Activated CD8-positive, alpha-beta memory T cell treated with anti-CD3 and anti-CD28 coated beads, Interleukin-2, amount 50 U/mL, for 48 hours (primary cell): ENCODE results near the gene NUDT3.
A peak's percentile ranks its signal among the peaks of the same experiment; 100 is the strongest.

Experiments used
- DNase-seq: peaks from one replicate; pipeline ENCODE4 v3.0.0-alpha.2; 2020

NUDT3 gene

DNA sequence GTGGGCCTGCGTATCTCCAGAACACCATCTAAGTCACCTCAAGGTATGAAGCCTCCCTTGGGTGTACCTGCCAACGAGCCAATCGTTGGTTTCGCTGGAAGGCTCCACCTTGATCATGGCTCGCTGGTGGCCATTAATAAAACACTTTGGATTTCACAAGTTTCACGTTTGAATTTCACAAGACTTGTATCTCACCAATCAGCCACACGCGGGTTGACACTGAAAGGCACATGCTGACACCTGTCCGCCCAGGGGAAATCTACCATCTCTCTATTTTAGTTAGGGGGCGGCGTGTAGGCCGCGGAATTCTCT lies 156.4 kb downstream of the NUDT3 start:
- DNase-seq: no peak

DNA sequence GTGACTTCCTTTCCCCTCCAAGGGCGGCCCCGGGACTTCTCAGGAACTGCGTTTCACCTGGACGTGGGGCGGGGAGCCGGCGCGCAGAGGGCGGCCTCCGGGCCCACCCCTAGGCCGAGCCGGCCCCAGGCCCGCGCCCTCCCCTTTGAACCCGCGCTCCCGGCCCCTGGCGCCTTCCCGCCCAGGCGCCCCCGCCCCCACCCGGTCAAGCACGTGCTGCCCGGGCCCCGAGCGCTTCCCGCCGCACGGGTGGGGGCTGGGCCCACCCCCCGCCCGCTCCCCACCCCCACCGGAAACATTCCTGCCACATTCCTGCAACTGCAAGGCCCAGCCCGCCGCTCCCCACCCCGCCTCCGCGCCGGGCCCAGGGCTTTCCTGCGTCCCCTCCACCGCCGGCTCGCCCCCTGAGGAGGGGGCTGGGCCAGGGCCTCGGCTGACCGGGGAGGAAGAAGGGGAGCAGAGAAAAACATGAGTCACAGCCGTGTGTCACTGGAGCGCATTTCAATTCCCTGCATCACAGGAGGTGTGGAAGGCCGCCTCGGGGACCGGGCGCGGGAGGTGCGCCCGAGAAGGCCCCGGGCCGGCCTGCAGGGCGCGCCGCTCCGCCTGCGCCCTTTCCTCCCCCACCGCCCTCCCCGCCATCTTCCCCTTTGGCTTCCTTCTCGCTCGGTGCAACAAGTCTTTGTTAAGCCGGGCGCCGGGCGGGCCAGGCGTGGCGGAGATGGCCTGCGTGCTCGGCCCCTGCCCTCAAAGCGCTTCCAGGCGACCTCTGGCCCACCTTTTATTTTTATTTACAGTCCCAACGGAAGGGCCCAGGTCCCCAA lies 156.9 kb downstream of the NUDT3 start:
- DNase-seq: peak; percentile 82

DNA sequence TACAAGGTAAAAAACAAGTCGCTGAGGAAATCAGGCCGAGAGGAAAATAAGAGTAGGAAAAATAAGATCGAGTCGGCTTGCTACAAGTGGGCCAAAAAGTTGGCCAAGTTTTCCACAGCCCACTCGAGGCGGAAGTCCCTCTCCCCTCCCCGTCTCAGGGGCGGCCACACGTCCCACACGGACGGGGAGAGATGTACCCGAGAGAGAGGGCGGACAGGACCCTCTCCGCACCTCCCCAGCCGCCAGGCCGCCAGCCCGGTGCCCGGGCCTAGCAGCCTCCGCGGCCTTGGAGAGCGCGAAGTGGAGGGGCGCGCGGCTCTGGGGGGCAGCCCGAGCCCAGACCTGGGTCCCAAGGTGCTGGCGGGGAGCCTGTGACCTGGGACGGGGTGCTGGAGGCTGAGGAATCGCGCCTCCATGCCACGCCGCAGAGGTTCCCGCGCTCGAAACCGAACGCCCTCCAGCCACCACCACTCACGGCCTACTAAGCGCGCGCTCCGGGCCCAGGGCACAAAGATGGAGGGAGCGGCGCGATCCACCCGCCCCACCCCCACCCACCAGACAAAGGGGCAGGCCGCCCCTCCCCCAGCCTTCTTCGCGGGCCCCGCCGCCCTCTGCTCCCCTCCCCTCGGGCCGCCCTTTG lies 157.7 kb downstream of the NUDT3 start:
- no peak for DNase-seq

DNA sequence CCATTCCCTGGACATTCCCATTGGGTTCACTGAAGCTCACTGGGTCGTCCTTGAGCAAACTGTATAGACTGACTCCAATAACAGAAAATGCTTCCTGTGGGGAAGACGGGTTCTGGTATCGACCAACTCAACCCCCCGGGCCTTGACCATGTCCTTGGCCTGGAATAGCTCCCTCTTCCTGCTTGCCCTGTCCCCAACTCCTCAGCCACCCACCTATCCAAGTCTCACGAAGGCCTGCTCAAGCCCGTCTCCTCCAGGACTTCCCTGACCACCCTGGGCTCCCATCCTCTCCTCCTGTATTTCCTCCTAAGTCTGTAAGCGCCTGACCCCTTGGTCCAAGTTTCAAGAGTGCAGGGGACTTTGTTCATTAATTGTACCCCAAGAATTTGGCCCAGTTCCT lies 158.6 kb downstream of the NUDT3 start:
- no peak for DNase-seq

DNA sequence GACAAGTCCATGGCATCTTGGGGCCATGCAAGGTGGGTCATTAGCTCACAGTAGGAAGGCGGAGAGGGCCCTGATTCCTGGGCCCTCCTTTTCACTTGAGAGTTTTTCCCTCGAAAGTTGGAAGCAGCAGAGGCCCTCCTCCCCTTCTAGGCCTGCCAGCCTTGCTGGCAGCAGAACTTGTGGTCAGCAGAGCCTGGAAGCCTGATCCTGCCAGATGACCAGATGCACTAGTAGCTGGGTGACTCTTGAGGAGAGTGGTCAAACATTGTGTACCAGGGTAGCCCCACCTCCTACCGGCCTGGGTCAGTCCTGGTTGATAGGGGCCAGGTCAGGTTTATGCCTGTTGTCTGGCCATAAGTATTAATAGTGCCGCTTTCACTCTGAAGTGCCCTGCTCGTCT lies 159.6 kb downstream of the NUDT3 start:
- DNase-seq: no peak

DNA sequence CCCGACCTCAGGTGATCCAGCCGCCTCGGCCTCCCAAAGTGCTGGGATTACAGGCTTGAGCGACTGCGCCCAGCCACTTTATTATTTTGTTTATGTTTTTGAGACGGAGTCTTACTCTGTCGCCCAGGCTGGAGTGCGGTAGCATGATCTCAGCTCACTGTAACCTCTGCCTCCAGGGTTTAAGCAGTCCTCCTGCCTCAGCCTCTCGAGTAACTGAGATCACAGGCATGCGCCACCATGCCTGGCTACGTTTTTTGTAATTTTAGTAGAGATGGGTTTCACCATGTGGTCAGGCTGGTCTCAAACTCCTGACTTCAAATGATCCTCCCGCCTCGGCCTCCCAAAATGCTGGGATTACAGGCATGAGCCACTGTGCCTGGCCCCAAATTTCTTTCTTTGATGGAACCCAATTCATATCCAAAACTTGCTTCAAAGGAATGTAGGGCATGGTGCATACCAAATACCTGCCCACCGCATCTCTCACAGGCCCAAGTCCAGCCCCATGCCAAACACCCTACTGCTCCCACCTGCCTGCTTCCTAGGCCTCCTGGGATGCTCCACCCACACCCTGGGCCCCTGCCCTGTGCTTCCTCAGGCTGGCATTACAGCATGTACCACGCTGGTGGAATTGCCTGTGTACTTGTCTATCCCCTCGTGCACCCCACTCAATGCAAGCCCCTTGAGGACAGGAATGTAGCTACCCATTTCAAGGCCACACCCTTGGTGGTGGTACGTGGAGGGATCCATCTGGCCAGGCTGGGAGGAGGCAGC lies 160.7 kb downstream of the NUDT3 start:
- DNase-seq: no peak

DNA sequence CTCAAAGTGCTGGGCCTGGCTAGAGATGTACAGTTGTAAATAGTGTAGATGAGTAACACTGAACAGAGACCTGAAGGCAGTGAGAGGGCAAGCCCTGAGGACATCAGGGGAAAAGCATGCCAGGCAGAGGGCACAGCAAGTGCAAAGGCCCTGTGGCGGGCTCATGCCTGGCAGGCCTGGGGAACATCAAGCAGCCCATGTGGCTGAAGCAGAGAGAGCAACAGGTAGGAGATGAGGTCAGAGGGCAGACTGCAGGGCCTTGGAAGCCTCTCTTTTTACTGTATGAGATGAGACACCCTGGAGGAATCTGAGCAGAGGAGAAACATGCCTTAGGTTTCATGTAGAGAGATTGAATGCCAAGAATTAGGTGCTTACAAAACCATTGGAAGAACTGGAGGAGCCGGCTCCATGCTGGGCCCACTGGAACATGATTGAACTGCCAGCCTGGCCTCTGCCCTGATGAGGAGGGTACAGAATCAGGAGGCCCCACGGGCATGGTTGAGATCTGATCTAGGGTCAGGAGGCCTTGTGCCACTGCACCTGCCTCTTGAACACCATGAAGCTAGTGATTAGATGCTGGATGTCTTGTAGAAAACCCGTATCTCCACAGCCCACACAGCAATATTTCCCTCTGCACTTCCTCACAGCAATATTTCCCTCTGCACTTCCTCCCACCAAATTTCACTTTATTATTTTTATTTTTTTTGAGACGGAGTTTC lies 161.7 kb downstream of the NUDT3 start:
- no peak for DNase-seq

GRCh38 chr6:34229877-34230276 lies 162.6 kb downstream of the NUDT3 start:
- DNase-seq: no peak
